GM13977 (cell line): ENCODE measurements around the gene CCDC122.

ENCODE experiments used
- DNase-seq: peaks from one replicate; pipeline ENCODE4 v3.0.0; 2012; ENCODE audit warnings: low spot score
- in situ Hi-C: fragments of 300-500 bp; cut with MboI; formaldehyde crosslinking; loops from one replicate; pipeline ENCODE4 v1.12.0; 2022; ENCODE audit warnings: low sequenced_read_pairs, low pct_unique_long_range_greater_than_20kb, mixed read lengths, inconsistent platforms; ENCODE audit not compliant: unreplicated experiment
- TF ChIP-seq, protein P1 (sequence below): IDR thresholded peaks from 2 replicates; pipeline ENCODE4 v1.5.1; 2012; ENCODE audit warnings: mild to moderate bottlenecking, control low read depth; ENCODE audit not compliant: insufficient read depth; ENCODE audit errors: extremely low read depth, missing control alignments

Gene CCDC122

DNA sequence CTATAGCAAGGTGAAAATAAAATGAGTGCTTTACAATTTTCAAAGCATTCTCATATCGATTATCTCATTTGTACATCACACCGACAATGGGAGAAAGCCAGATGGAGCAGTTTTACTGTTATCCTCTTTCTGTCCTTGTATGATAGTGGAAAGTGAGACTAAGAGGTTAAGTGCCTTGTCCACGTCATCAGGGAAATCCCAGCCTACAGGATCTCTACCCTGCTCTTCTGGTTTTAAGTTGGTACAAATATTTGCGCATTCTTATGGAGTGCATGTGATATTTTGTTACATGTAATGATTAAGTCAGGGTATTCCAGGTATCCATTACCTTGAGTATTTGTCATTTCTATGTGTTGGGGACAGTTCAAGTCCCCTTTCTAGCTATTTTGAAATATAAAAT is 80.3 kb downstream of the CCDC122 start:
- in situ Hi-C loops, result no loop called here
- TF ChIP-seq, protein P1, sequence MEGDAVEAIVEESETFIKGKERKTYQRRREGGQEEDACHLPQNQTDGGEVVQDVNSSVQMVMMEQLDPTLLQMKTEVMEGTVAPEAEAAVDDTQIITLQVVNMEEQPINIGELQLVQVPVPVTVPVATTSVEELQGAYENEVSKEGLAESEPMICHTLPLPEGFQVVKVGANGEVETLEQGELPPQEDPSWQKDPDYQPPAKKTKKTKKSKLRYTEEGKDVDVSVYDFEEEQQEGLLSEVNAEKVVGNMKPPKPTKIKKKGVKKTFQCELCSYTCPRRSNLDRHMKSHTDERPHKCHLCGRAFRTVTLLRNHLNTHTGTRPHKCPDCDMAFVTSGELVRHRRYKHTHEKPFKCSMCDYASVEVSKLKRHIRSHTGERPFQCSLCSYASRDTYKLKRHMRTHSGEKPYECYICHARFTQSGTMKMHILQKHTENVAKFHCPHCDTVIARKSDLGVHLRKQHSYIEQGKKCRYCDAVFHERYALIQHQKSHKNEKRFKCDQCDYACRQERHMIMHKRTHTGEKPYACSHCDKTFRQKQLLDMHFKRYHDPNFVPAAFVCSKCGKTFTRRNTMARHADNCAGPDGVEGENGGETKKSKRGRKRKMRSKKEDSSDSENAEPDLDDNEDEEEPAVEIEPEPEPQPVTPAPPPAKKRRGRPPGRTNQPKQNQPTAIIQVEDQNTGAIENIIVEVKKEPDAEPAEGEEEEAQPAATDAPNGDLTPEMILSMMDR, result no peak
- no peak for DNase-seq

DNA sequence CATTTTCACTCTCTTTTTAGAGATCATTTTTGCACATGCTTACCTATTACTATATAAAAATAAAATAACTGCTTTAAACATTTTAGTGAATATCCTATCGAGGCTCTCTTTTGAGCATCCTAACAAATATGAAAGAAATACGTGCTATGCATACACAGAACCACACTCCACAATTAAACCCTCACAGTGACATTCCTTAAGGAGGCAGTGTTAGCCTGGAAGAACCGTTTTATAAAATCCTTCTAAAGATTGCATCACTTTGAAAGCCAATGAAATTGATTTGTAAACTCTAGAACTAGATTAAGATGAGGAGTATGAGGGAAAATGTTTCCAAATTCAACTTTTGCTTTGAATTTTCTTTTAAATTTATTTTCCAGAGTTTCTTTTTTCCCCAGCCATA is 81.7 kb downstream of the CCDC122 start:
- TF ChIP-seq, protein P1, result no peak
- in situ Hi-C loops, result no loop called here

DNA sequence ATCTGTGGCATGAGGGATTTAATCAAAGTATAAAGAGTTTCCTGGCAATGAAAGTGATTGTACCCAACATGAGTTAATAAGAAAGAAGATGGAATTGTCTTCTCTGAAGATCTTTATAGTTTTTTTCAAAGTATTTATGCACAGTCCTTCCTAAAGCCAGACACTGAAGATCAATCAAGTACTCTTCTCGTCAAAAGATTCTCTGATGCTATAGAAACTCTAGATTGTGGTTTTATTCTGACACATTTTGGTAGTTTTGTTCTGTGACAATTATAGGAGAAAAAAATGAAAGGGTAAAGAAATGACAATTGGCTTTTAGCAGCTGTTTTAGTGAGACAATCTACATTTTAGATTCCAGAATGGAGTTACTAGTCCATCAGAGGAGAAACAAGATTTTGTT is 82.4 kb downstream of the CCDC122 start:
- TF ChIP-seq, protein P1, result no peak
- in situ Hi-C loops, result no loop called here
- no peak for DNase-seq

More for the DNA sequence above, 81.7 kb downstream of the CCDC122 start:
- DNase-seq, result no peak

DNA sequence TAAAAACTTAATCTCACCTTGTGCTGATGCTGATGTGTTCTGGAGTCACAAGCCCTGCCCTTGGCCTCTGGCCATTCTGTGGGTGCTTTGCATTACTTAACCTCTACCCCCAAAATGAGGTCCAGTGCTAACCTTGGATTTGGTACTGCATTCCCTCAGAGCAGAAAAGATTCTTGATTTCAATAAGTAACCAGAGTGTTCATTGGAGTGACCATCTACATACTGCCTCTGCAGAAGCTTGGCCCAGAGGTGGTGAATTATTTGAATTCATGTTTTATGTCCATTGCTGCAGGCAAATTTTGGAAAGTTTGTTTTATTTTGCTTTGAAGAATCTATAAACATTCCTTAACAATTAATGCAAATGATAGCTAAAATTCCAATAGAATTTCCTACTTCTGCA is 85.1 kb downstream of the CCDC122 start:
- in situ Hi-C loops, result no loop called here
- TF ChIP-seq, protein P1, result no peak

DNA sequence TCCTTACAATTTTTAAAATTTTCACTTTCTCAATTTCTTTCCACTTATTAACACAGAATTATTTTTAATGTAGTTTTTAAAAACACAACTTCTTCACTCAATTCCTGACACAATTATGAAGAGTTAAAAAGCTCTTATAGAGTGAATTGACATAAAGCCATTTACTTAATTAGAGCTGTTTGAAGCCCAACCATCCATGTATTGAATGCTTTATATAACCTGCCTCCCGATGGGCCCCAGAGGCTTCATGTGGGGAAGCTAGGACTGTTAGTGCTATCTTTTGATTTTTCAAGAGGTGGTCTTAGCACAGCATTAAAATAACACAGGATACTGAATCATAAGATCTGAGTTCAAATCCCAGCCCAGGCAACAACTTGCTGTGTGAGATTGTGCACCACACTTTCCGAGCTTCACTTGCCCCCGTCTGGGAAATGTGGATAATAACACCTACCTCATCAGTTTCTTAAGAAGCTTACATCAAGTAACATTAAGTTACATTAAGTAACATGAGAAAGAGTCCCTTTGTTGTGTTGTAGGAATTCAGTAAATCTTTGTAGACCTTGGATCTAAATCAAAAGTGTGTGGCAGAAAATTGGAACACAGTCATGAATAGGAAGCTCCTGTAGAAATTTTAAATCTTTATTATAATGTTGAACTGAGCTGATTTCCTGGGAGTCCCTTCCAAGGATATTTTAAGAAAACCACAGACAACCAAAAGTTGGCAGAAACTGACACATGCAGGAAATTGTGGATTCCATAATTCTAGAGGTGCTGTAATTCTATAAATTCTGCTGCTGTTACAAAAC is 87.3 kb downstream of the CCDC122 start:
- TF ChIP-seq, protein P1, result no peak
- in situ Hi-C loops, result no loop called here
- DNase-seq, result no peak

More for the DNA sequence above, 85.1 kb downstream of the CCDC122 start:
- DNase-seq, result no peak

DNA sequence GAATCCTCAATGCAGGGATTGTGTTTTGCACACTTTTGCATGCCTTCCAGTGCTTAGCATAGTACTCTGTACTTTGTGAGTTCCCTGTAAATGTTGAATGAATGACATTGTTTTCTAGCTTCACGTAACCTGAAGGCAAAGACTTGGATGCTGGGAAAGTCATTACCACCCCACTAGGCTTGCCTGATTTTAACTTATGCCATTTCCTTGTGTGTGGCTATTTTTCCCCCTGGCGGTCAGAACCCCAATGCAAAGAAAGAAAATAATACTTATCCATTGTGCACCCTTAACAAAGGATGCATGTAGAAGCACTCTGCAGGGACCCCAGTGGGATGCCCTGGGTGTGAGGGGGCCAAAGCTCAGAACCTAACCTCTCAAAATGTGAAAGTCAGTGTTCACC is 91.5 kb downstream of the CCDC122 start:
- in situ Hi-C loops, result no loop called here
- TF ChIP-seq, protein P1, result no peak
- peak; percentile 12 for DNase-seq

DNA sequence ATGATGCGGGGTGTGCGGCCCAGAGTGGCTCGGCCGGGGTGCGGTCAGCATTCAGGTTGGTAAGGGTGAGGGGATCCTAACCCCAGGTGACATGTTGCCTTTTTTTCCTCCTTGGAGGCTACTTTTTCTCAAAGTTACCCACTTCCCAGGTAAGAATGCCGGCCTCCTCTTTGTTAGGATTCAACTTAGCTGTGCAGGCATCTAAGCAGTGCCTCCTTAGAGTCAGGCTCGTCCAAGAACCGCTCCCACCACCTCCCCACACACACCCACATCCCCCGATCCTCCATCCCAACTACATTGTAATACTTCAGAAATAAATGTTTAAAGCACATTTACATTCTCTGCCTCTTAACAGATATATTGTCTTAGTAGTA is 92.0 kb downstream of the CCDC122 start:
- no peak for DNase-seq
- in situ Hi-C loops, result no loop called here
- TF ChIP-seq, protein P1, result no peak
